T-helper 1 cell (primary cell): ENCODE measurements around the gene ICA1.
"Not testable (repeated sequence)": the region's sequence is repeated elsewhere in the genome, so short reads cannot be mapped to it uniquely, and the experiment has no call there.

ENCODE experiments used
- DNase-seq, 5 donors: peaks; one replicate each; pipeline ENCODE4 v3.0.0-alpha.2; 2012 to 2020
- total RNA-seq, 4 donors: gene quantifications; one replicate each; lab custom pipeline; 2026; lab: John Stamatoyannopoulos, UW

Gene ICA1
- 1.8 to 4.9 (median 2.6) reads per million in 4 donors for total RNA-seq

GRCh38 chr7:8261711-8262695 is at the start of gene ICA1:
Gene ICA1, minus strand, starts transcription at chr7:8262167. Its CDS starts 26,241 bp downstream, at chr7:8235926.
- DNase-seq: peak in 1 of 5 donors; percentile 16

GRCh38 chr7:8310876-8311275 is 48.9 kb upstream of the ICA1 start:
- no peak for DNase-seq

- DNase-seq: no peak
These were observed 43.8 kb upstream of the ICA1 start for GRCh38 chr7:8305625-8306388.

- no peak for DNase-seq
These were observed 43.1 kb upstream of the ICA1 start for GRCh38 chr7:8305104-8305503.

- DNase-seq: no peak
These were observed 42.0 kb upstream of the ICA1 start for GRCh38 chr7:8303904-8304528.

- DNase-seq: not testable (repeated sequence)
These were observed 35.1 kb upstream of the ICA1 start for GRCh38 chr7:8297023-8297422.

- no peak for DNase-seq
These were observed 34.3 kb upstream of the ICA1 start for GRCh38 chr7:8296362-8296659.

GRCh38 chr7:8295638-8296361 is 33.8 kb upstream of the ICA1 start:
- peak in 3 of 5 donors; percentile 4 to 60 (median 26) for DNase-seq

GRCh38 chr7:8291397-8292141 is 29.6 kb upstream of the ICA1 start:
- no peak for DNase-seq

GRCh38 chr7:8290645-8291308 is 28.8 kb upstream of the ICA1 start:
- DNase-seq: no peak

- DNase-seq: no peak
These were observed 24.2 kb upstream of the ICA1 start for GRCh38 chr7:8286118-8286517.

GRCh38 chr7:8285155-8285554 is 23.2 kb upstream of the ICA1 start:
- DNase-seq: no peak

GRCh38 chr7:8284606-8285005 is 22.6 kb upstream of the ICA1 start:
- DNase-seq: no peak

- DNase-seq: no peak
These were observed 22.0 kb upstream of the ICA1 start for GRCh38 chr7:8283968-8284367.

- no peak for DNase-seq
These were observed 20.9 kb upstream of the ICA1 start for GRCh38 chr7:8282871-8283270.

- DNase-seq: no peak
These were observed 20.2 kb upstream of the ICA1 start for GRCh38 chr7:8282162-8282561.

GRCh38 chr7:8278183-8278582 is 16.2 kb upstream of the ICA1 start:
- no peak for DNase-seq

GRCh38 chr7:8277394-8277982 is 15.5 kb upstream of the ICA1 start:
- no peak for DNase-seq

- no peak for DNase-seq
These were observed 12.6 kb upstream of the ICA1 start for GRCh38 chr7:8274589-8274988.

GRCh38 chr7:8271960-8272359 is 10.0 kb upstream of the ICA1 start:
- no peak for DNase-seq

GRCh38 chr7:8263048-8263447 is 1.1 kb upstream of the ICA1 start:
- no peak for DNase-seq
